HepG2 (cell line): ENCODE data around the gene PPP1R9B. TPM values are rescaled to one million over a fixed set of nuclear protein-coding genes. Genes with fewer than 3 reads are reported as not detected.

Source experiments
- ATAC-seq: fragments of 200-7000 bp; cut with Tn5 transposase; 3 replicates; pipeline ENCODE4 v1.9.1; 2020; ENCODE audit warnings: mild to moderate bottlenecking, moderate library complexity
- BruUV-seq: library from RNA; stranded (reverse); fragments of 400-500 nt; replicated peaks from 2 replicates; lab custom pipeline; 2021; lab: Mats Ljungman, UMichigan
- CTCF ChIA-PET: fragments of 300-600 bp; formaldehyde crosslinking; extraction: SDS; loops from one replicate; lab custom pipeline; 2021; ENCODE audit warnings: low total read pairs, inconsistent platforms, low intra/inter-chr PET ratio; lab: Yijun Ruan, JAX
- POLR2A ChIA-PET: fragments of 350-600 bp; sonication (Branson Sonifier 250); formaldehyde crosslinking; loops from one replicate; lab custom pipeline; 2020; ENCODE audit warnings: antibody characterized with exemption, inconsistent platforms; lab: Yijun Ruan, JAX
- DNase-seq: peaks from one replicate; pipeline ENCODE4 v3.0.0-alpha.2; 2015; ENCODE audit warnings: low spot score
- FAIRE-seq: peaks from 3 replicates; lab custom pipeline; 2011; peaks lifted over from hg19 to GRCh38; lab: Jason Lieb, UNC
- H2AFZ ChIP-seq: one replicate; pipeline ENCODE4 v1.6.1; 2011; ENCODE audit warnings: low read length, inconsistent platforms
- H3K27ac ChIP-seq: fragments of 300-600 bp; 3 replicates; pipeline ENCODE4 v1.8.0; 2011; ENCODE audit warnings: mixed run types, mild to moderate bottlenecking, mixed read lengths, low read length, inconsistent platforms; ENCODE audit not compliant: insufficient read depth; ENCODE audit errors: extremely low read length
- H3K27me3 ChIP-seq, 2 experiments: fragments of 200-600 bp in 1 of 2; 2 replicates in 1 of 2; 3 replicates in 1 of 2; pipeline versions ENCODE4 v1.6.0 to v1.8.0; 2011; ENCODE audit warnings: low read length in 2 of 2, mild to moderate bottlenecking in 2 of 2, moderate library complexity in 2 of 2, inconsistent platforms in 1 of 2; ENCODE audit not compliant: insufficient read depth in 2 of 2, control insufficient read depth in 1 of 2
- H3K36me3 ChIP-seq, 2 experiments: fragments of 200-600 bp in 1 of 2; replicated peaks in 1 of 2; 2 replicates in 1 of 2; 3 replicates in 1 of 2; pipeline versions ENCODE4 v1.5.1 to v1.8.0; 2011; ENCODE audit warnings: low read length in 2 of 2, inconsistent platforms in 1 of 2; ENCODE audit not compliant: insufficient read depth in 2 of 2, control insufficient read depth in 1 of 2
- H3K4me1 ChIP-seq: 2 replicates; pipeline ENCODE4 v1.5.1; 2012; ENCODE audit warnings: low read length, inconsistent platforms; ENCODE audit not compliant: insufficient read depth
- H3K4me2 ChIP-seq: 2 replicates; pipeline ENCODE4 v1.6.0; 2011; ENCODE audit warnings: low read depth, low read length, inconsistent platforms
- H3K4me3 ChIP-seq, 3 experiments: fragments of 200-600 bp in 1 of 3; sonication (generic), shearing (Covaris generic) in 1 of 3; replicated peaks in 1 of 3; 2 replicates each; pipeline ENCODE4 v1.5.1; 2011 to 2016; ENCODE audit warnings: low read length in 3 of 3, inconsistent platforms in 2 of 3, low read depth in 2 of 3, mild to moderate bottlenecking in 2 of 3, control low read depth in 1 of 3, mixed read lengths in 1 of 3; ENCODE audit not compliant: insufficient read depth in 1 of 3
- H3K79me2 ChIP-seq: one replicate; pipeline ENCODE4 v1.6.1; 2011; ENCODE audit warnings: low read length, inconsistent platforms; ENCODE audit not compliant: insufficient read depth
- H3K9ac ChIP-seq: 2 replicates; pipeline ENCODE4 v1.6.0; 2011; ENCODE audit warnings: mild to moderate bottlenecking, low read depth, low read length, inconsistent platforms; ENCODE audit not compliant: insufficient read depth
- H3K9me3 ChIP-seq: 2 replicates; pipeline ENCODE4 v1.5.1; 2012; ENCODE audit warnings: mild to moderate bottlenecking, low read length
- H4K20me1 ChIP-seq: 2 replicates; pipeline ENCODE4 v1.6.0; 2011; ENCODE audit warnings: inconsistent platforms, mild to moderate bottlenecking, low read length, moderate library complexity; ENCODE audit not compliant: insufficient read depth
- KLF6 ChIP-seq: IDR thresholded peaks from 2 replicates; pipeline ENCODE4 v1.8.0; 2016; ENCODE audit warnings: missing biosample characterization, missing genetic modification reagents
- KMT2B ChIP-seq: IDR thresholded peaks from 2 replicates; pipeline ENCODE4 v1.6.1; 2016; ENCODE audit warnings: missing genetic modification reagents, missing compliant biosample characterization
- MAF1 ChIP-seq: sonication (generic); formaldehyde crosslinking; IDR thresholded peaks from 2 replicates; pipeline ENCODE4 v1.5.0; 2020; ENCODE audit warnings: missing genetic modification reagents, borderline replicate concordance
- NBN ChIP-seq: fragments of 450-650 bp; conservative IDR thresholded peaks from 2 replicates; pipeline ENCODE4 v1.6.1; 2017
- ZNF546 ChIP-seq: sonication (generic); formaldehyde crosslinking; conservative IDR thresholded peaks from 2 replicates; pipeline ENCODE4 v1.8.1; 2023; ENCODE audit warnings: mild to moderate bottlenecking, missing genetic modification reagents
- WGBS: methylation state at CpG from one replicate; pipeline ENCODE4 v1.1.6; 2017; ENCODE audit warnings: low lambda C conversion rate; 5-methylcytosine and 5-hydroxymethylcytosine counted together
- in situ Hi-C: cut with HindIII; loops from 2 replicates; pipeline ENCODE4 v1.10.0; 2017; ENCODE audit warnings: low pct_unique_long_range_greater_than_20kb; ENCODE audit not compliant: extremely low pct_ligation_motif_present
- intact Hi-C: fragments of 100-400 bp; cut with micrococcal nuclease; formaldehyde crosslinking; loops from one replicate; pipeline ENCODE4 v1.10.0; 2022; ENCODE audit not compliant: unreplicated experiment
- polyA plus RNA-seq, 8 experiments: library from polyadenylated mRNA; depleted of rRNA in 3 of 8; stranded (reverse) in 7 of 8; unstranded in 1 of 8; fragments of >200 nt; fragmentation: Illumina TruSeq in 4 of 8; extraction: Trizol in 4 of 8; gene quantifications; 2 replicates each; pipeline versions ENCODE4 v1.2.1 to v1.2.3, GENCODE V29; 2011 to 2016; ENCODE audit warnings: low read depth in 4 of 8, missing spikeins in 1 of 8, mixed read lengths in 1 of 8; ENCODE audit not compliant: insufficient read depth in 1 of 8
- total RNA-seq, 5 experiments: library from RNA; depleted of rRNA; stranded (reverse); fragments of >200 nt; fragmentation: Illumina TruSeq; extraction: Trizol; gene quantifications; 2 replicates each; pipeline ENCODE4 v1.2.3, GENCODE V29; 2016; ENCODE audit warnings: low read depth in 1 of 5
- TF ChIP-seq, protein P1 (sequence below): IDR thresholded peaks from 2 replicates; pipeline ENCODE4 v1.6.1; 2016
- TF ChIP-seq, protein P2 (sequence below): sonication (generic); formaldehyde crosslinking; IDR thresholded peaks from 2 replicates; pipeline ENCODE4 v1.4.0; 2020; ENCODE audit warnings: missing genetic modification reagents
- TF ChIP-seq, protein P3 (sequence below): fragments of 450-650 bp; IDR thresholded peaks from 2 replicates; pipeline ENCODE4 v1.6.1; 2017

PPP1R9B gene
- total and polyA plus RNA-seq, 2 of the 13 experiments (the other 11 are each of a cell fraction or from before 2014, with no cell fraction given): 9.4 to 15.8 TPM

DNA sequence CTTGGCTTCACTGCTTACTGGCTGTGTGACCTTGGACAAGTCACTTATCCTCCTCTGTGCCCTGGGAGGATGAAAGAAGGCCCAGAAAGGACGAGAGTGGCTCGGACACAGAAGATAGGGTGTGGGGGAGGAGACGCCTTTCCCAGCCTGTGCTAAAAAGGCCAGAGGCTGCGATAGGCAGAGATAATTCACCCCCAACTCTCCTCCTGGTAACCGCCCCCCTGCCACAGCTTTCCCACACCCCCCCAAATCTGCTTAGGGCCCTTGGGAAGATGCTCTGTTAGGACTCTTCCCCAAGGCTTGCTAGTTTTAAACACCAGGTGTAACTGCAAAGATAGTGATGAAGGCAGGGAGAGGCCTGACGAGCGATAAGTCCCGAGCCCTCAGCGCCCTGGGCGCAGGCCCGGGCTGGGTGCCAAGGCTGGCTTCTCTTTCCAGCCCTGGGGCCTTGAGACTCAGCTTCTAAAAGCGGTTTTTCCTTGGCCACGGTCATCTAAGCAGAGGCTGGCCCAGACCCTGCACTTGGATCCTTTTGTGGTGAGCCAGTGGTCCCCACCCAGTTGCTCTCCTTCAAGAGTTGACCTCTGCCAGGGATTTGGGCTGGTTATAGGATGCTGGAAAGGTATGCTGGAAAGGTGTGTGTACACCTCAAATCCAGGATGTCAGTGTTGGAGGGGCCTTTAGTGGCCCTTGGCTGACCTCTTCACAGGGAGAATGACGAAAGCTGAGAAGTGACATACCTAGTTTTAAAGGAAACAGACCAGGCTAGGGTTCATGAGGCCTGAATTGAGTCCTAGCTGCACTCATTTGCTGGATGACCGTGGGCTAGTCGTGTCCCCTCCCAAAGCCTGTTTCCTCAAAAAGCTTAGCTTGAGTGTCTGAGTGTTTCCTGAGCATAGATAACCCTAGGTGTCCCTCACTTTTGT is 3.4 kb upstream of the PPP1R9B start:
- Histone ChIP-seq H4K20me1 (no peaks in the 10 kb centered on the region), H3K9me3 (no peaks in the 10 kb centered on the region), H3K4me3 (no peak overlapping the region), H3K27ac (no peak overlapping the region), H3K4me1 (peaks cover 15% of the 10 kb centered on the region), H2AFZ (no peak overlapping the region), H3K9ac (no peak overlapping the region), H3K79me2 (no peaks in the 10 kb centered on the region), H3K27me3 (peaks cover 2 to 14% of the 10 kb centered on the region in 2 experiments; a peak in 2 of 5 replicates), H3K4me2 (no peak overlapping the region), H3K36me3 (no peaks in the 10 kb centered on the region)
- no peak for ATAC-seq
- TF ChIP-seq, protein P1, sequence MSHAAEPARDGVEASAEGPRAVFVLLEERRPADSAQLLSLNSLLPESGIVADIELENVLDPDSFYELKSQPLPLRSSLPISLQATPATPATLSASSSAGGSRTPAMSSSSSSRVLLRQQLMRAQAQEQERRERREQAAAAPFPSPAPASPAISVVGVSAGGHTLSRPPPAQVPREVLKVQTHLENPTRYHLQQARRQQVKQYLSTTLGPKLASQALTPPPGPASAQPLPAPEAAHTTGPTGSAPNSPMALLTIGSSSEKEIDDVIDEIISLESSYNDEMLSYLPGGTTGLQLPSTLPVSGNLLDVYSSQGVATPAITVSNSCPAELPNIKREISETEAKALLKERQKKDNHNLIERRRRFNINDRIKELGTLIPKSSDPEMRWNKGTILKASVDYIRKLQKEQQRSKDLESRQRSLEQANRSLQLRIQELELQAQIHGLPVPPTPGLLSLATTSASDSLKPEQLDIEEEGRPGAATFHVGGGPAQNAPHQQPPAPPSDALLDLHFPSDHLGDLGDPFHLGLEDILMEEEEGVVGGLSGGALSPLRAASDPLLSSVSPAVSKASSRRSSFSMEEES (CRISPR knock-in tag): no peak
- TF ChIP-seq KLF6 (CRISPR knock-in tag): no peak
- TF ChIP-seq ZNF546 (CRISPR knock-in tag): no peak
- TF ChIP-seq NBN: no peak
- in situ Hi-C loops (no loop called here), intact Hi-C loops (no loop called here)
- 12% methylated on average over 10 of the region's 16 CpGs for WGBS
- FAIRE-seq: no peak
- ChIA-PET CTCF (no interaction called here), POLR2A (no interaction called here)
- DNase-seq: no peak
- no TSS peak for BruUV-seq

DNA sequence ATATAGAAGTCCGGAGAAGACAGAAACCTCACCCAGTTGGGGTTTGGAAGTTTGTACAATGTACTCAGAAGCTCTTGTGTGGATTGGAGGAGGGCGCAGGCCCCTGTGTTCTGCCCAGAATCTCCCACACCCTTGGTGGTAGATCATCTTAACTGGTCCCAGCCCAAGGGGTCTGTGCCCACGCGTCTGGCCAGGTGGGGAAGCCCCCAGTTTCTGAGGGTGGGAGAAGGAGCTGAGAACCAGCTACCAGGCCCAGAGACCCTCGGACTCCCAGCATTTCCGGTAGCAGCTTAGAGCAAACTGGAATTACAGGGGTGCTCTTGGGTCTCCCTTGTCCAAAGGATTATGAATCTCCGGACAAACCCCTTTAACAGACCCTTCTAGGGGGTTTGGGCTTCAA is 2.3 kb upstream of the PPP1R9B start:
- WGBS: 68% methylated on average over 7 of the region's 7 CpGs
- Histone ChIP-seq H3K4me1 (peaks cover 24% of the 10 kb centered on the region), H3K79me2 (peaks cover 10% of the 10 kb centered on the region), H4K20me1 (no peaks in the 10 kb centered on the region; the same call in 1 of the 2 replicates), H3K4me3 (0 out of 6 replicates have a peak overlapping the region, but pooled peaks of 1 of the 3 experiments have one; percentile 86), H3K9me3 (no peaks in the 10 kb centered on the region), H3K27me3 (peaks cover 2 to 5% of the 10 kb centered on the region in 2 experiments; a peak in 2 of 5 replicates), H3K36me3 (no peaks in the 10 kb centered on the region), H3K4me2 (no peak overlapping the region; the same call in 1 of the 2 replicates), H3K27ac (no peak overlapping the region), H2AFZ (no peak overlapping the region), H3K9ac (peak overlapping the region; percentile 45; the same call in 1 of the 2 replicates)
- no TSS peak for BruUV-seq
- DNase-seq (no peak), ATAC-seq (no peak), FAIRE-seq (no peak)
- in situ Hi-C loops (no loop called here), intact Hi-C loops (no loop called here)
- CTCF ChIA-PET: no interaction called here
- POLR2A ChIA-PET: interaction anchor here (1.3 to 1.7 kb wide), 2 partner anchors 8 to 26 kb away, joined by 4 to 7 read pairs; no protein-coding TSS in a partner anchor
- TF ChIP-seq, protein P2, sequence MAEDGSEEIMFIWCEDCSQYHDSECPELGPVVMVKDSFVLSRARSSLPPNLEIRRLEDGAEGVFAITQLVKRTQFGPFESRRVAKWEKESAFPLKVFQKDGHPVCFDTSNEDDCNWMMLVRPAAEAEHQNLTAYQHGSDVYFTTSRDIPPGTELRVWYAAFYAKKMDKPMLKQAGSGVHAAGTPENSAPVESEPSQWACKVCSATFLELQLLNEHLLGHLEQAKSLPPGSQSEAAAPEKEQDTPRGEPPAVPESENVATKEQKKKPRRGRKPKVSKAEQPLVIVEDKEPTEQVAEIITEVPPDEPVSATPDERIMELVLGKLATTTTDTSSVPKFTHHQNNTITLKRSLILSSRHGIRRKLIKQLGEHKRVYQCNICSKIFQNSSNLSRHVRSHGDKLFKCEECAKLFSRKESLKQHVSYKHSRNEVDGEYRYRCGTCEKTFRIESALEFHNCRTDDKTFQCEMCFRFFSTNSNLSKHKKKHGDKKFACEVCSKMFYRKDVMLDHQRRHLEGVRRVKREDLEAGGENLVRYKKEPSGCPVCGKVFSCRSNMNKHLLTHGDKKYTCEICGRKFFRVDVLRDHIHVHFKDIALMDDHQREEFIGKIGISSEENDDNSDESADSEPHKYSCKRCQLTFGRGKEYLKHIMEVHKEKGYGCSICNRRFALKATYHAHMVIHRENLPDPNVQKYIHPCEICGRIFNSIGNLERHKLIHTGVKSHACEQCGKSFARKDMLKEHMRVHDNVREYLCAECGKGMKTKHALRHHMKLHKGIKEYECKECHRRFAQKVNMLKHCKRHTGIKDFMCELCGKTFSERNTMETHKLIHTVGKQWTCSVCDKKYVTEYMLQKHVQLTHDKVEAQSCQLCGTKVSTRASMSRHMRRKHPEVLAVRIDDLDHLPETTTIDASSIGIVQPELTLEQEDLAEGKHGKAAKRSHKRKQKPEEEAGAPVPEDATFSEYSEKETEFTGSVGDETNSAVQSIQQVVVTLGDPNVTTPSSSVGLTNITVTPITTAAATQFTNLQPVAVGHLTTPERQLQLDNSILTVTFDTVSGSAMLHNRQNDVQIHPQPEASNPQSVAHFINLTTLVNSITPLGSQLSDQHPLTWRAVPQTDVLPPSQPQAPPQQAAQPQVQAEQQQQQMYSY (CRISPR knock-in tag): no peak
- TF ChIP-seq MAF1 (CRISPR knock-in tag) (no peak), KMT2B (CRISPR knock-in tag) (no peak)
- TF ChIP-seq, protein P3, sequence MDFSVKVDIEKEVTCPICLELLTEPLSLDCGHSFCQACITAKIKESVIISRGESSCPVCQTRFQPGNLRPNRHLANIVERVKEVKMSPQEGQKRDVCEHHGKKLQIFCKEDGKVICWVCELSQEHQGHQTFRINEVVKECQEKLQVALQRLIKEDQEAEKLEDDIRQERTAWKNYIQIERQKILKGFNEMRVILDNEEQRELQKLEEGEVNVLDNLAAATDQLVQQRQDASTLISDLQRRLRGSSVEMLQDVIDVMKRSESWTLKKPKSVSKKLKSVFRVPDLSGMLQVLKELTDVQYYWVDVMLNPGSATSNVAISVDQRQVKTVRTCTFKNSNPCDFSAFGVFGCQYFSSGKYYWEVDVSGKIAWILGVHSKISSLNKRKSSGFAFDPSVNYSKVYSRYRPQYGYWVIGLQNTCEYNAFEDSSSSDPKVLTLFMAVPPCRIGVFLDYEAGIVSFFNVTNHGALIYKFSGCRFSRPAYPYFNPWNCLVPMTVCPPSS: no peak
